HepG2 (cell line): ENCODE measurements around the gene LGALS1. TPM values are rescaled to one million over a fixed set of nuclear protein-coding genes. Genes with fewer than 3 reads are reported as not detected.
A peak's percentile ranks its signal among the peaks of the same experiment; 100 is the strongest.

ENCODE experiments used
- BRD4 ChIP-seq: sonication (generic); formaldehyde crosslinking; IDR thresholded peaks from 2 replicates; pipeline ENCODE4 v1.4.0; 2020; ENCODE audit warnings: missing genetic modification reagents
- CAMTA2 ChIP-seq: sonication (generic); formaldehyde crosslinking; IDR thresholded peaks from 2 replicates; pipeline ENCODE4 v1.4.0; 2020; ENCODE audit warnings: mild to moderate bottlenecking, missing genetic modification reagents, borderline replicate concordance
- DPF2 ChIP-seq: sonication (generic); formaldehyde crosslinking; IDR thresholded peaks from 2 replicates; pipeline ENCODE4 v1.4.0; 2020; ENCODE audit warnings: mild to moderate bottlenecking, low read depth, missing genetic modification reagents, borderline replicate concordance
- FOXC1 ChIP-seq: sonication (generic); formaldehyde crosslinking; IDR thresholded peaks from 2 replicates; pipeline ENCODE4 v1.8.0; 2022; ENCODE audit warnings: mild to moderate bottlenecking, missing genetic modification reagents, borderline replicate concordance
- FOXP1 ChIP-seq, 2 experiments: fragments of 450-650 bp in 1 of 2; IDR thresholded peaks; 2 replicates each; pipeline ENCODE4 v1.6.1; 2017 to 2018; ENCODE audit warnings: antibody characterized with exemption in 1 of 2
- GATAD1 ChIP-seq: IDR thresholded peaks from 2 replicates; pipeline ENCODE4 v1.6.1; 2016; ENCODE audit warnings: missing genetic modification reagents, missing compliant biosample characterization
- MLLT10 ChIP-seq: sonication (generic); formaldehyde crosslinking; IDR thresholded peaks from 2 replicates; pipeline ENCODE4 v1.4.0; 2020; ENCODE audit warnings: missing genetic modification reagents
- RFX5 ChIP-seq: IDR thresholded peaks from 2 replicates; pipeline ENCODE4 v1.6.1; 2011; ENCODE audit warnings: low read depth, low read length, improper control_type of control experiment
- SNAI1 ChIP-seq: sonication (generic); formaldehyde crosslinking; IDR thresholded peaks from 2 replicates; pipeline ENCODE4 v1.5.0; 2020; ENCODE audit warnings: mild to moderate bottlenecking, missing genetic modification reagents, borderline replicate concordance
- SOX5 ChIP-seq: IDR thresholded peaks from 2 replicates; pipeline ENCODE4 v1.6.1; 2016; ENCODE audit warnings: borderline replicate concordance
- TBX3 ChIP-seq: fragments of 450-650 bp; IDR thresholded peaks from 2 replicates; pipeline ENCODE4 v1.6.1; 2017; ENCODE audit warnings: antibody characterized with exemption, mild to moderate bottlenecking, inconsistent platforms, borderline replicate concordance
- TRIM24 ChIP-seq: sonication (generic); formaldehyde crosslinking; IDR thresholded peaks from 2 replicates; pipeline ENCODE4 v1.8.0; 2022; ENCODE audit warnings: mild to moderate bottlenecking, missing genetic modification reagents
- ZFP41 ChIP-seq: sonication (generic); formaldehyde crosslinking; IDR thresholded peaks from 2 replicates; pipeline ENCODE4 v1.4.0; 2020; ENCODE audit warnings: mild to moderate bottlenecking, missing genetic modification reagents, borderline replicate concordance
- ZNF10 ChIP-seq: sonication (generic); formaldehyde crosslinking; IDR thresholded peaks from 2 replicates; pipeline ENCODE4 v1.4.0; 2020; ENCODE audit warnings: mild to moderate bottlenecking, low read depth, missing genetic modification reagents, borderline replicate concordance
- ZNF558 ChIP-seq: sonication (generic); formaldehyde crosslinking; IDR thresholded peaks from 2 replicates; pipeline ENCODE4 v1.9.0; 2022; ENCODE audit warnings: mild to moderate bottlenecking, missing genetic modification reagents, borderline replicate concordance
- ZNF720 ChIP-seq: sonication (generic); formaldehyde crosslinking; IDR thresholded peaks from 2 replicates; pipeline ENCODE4 v1.4.0; 2020; ENCODE audit warnings: missing genetic modification reagents
- polyA plus RNA-seq, 8 experiments: library from polyadenylated mRNA; depleted of rRNA in 3 of 8; stranded (reverse) in 7 of 8; unstranded in 1 of 8; fragments of >200 nt; fragmentation: Illumina TruSeq in 4 of 8; extraction: Trizol in 4 of 8; gene quantifications; 2 replicates each; pipeline versions ENCODE4 v1.2.1 to v1.2.3, GENCODE V29; 2011 to 2016; ENCODE audit warnings: low read depth in 4 of 8, missing spikeins in 1 of 8, mixed read lengths in 1 of 8; ENCODE audit not compliant: insufficient read depth in 1 of 8
- total RNA-seq, 5 experiments: library from RNA; depleted of rRNA; stranded (reverse); fragments of >200 nt; fragmentation: Illumina TruSeq; extraction: Trizol; gene quantifications; 2 replicates each; pipeline ENCODE4 v1.2.3, GENCODE V29; 2016; ENCODE audit warnings: low read depth in 1 of 5
- TF ChIP-seq, protein P1 (sequence below): sonication (generic); formaldehyde crosslinking; conservative IDR thresholded peaks from 2 replicates; pipeline ENCODE4 v1.4.0; 2020; ENCODE audit warnings: missing genetic modification reagents
- TF ChIP-seq, protein P2 (sequence below): sonication (generic); formaldehyde crosslinking; IDR thresholded peaks from 2 replicates; pipeline ENCODE4 v1.4.0; 2020; ENCODE audit warnings: mild to moderate bottlenecking, missing genetic modification reagents
- TF ChIP-seq, protein P3 (sequence below): sonication (generic); formaldehyde crosslinking; conservative IDR thresholded peaks from 2 replicates; pipeline ENCODE4 v1.4.0; 2020; ENCODE audit warnings: missing genetic modification reagents
- TF ChIP-seq, protein P4 (sequence below): sonication (generic); formaldehyde crosslinking; IDR thresholded peaks from 2 replicates; pipeline ENCODE4 v1.5.0; 2020; ENCODE audit warnings: missing genetic modification reagents

The LGALS1 gene
- total and polyA plus RNA-seq, 2 of the 13 experiments (the other 11 are each of a cell fraction or from before 2014, with no cell fraction given), result 103 to 858 TPM

DNA sequence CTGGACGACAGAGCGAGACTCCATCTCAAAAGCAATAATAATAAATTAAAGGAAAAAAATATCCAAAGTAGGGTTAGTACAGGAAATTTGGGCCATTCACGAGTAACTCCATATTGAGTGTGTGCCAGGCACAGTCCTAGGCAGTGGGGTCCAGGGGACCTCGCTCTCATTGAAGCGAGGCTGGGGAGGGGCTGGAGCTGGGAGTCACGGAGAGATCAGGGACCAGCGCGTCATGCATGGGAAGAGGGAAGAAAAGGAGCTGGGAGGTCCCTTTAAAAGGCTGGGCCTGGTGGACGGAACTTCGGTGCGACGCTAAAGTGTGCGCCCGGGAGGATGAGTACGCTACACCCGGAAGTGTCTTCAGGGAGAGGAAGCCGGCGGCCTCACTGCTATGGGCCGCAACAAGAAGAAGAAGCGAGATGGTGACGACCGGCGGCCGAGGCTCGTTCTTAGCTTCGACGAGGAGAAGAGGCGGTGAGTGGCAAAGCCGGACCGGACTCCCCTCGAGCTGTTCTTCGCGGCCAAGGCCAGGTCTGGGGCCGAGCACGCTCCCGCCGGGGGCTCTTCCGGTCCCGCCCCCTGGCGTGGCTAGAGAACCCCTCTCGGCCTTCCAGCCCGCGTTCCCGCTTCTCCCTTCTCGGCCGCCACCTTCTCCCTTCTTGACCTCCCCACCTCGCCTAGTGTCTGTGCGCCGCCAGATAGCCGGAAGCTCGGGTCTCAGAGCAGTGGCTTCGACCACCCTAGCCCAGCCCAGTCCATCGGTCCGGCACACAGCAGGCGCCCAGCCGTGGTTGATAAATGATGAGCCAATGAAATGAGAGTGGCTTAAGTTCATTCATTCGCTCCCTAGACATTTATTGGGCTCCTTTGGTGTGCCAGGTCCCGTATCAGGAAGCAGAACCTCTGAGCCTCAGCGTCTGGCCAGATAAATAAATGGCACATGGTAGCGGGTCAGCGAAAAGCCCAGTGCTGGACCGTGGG lies 10.9 kb downstream of the LGALS1 start, which contains the start of gene NOL12 (continued):
- no peak for TF ChIP-seq TRIM24 (CRISPR knock-in tag)
- TF ChIP-seq DPF2 (CRISPR knock-in tag), result no peak
- no peak for TF ChIP-seq FOXP1 (IDR thresholded peaks at IDR 0.05)
- TF ChIP-seq FOXP1 (CRISPR knock-in tag; IDR thresholded peaks at IDR 0.05), result 0 out of 2 replicates have a peak, but pooled peaks have one; percentile 25
- 0 out of 2 replicates have a peak, but pooled peaks have one; percentile 45 for TF ChIP-seq BRD4
- TF ChIP-seq, protein P1, sequence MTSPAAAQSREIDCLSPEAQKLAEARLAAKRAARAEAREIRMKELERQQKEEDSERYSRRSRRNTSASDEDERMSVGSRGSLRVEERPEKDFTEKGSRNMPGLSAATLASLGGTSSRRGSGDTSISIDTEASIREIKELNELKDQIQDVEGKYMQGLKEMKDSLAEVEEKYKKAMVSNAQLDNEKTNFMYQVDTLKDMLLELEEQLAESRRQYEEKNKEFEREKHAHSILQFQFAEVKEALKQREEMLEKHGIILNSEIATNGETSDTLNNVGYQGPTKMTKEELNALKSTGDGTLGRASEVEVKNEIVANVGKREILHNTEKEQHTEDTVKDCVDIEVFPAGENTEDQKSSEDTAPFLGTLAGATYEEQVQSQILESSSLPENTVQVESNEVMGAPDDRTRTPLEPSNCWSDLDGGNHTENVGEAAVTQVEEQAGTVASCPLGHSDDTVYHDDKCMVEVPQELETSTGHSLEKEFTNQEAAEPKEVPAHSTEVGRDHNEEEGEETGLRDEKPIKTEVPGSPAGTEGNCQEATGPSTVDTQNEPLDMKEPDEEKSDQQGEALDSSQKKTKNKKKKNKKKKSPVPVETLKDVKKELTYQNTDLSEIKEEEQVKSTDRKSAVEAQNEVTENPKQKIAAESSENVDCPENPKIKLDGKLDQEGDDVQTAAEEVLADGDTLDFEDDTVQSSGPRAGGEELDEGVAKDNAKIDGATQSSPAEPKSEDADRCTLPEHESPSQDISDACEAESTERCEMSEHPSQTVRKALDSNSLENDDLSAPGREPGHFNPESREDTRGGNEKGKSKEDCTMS (CRISPR knock-in tag), result no peak
- peak; percentile 39; the same call in 1 of the 2 replicates for TF ChIP-seq SOX5 (CRISPR knock-in tag)
- TF ChIP-seq TBX3, result no peak
- TF ChIP-seq RFX5, result no peak
- peak; percentile 78; the same call in 1 of the 2 replicates for TF ChIP-seq FOXC1 (CRISPR knock-in tag)
- peak; percentile 98 for TF ChIP-seq GATAD1 (CRISPR knock-in tag)
- no peak for TF ChIP-seq MLLT10 (CRISPR knock-in tag)
- TF ChIP-seq ZFP41, result no peak
- TF ChIP-seq ZNF720, result no peak
- TF ChIP-seq ZNF10, result no peak
- no peak; the same call in 1 of the 2 replicates for TF ChIP-seq SNAI1
- no peak; the same call in 1 of the 2 replicates for TF ChIP-seq CAMTA2 (CRISPR knock-in tag)
- TF ChIP-seq, protein P2, sequence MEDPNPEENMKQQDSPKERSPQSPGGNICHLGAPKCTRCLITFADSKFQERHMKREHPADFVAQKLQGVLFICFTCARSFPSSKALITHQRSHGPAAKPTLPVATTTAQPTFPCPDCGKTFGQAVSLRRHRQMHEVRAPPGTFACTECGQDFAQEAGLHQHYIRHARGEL (CRISPR knock-in tag), result 0 out of 2 replicates have a peak, but pooled peaks have one; percentile 70
- TF ChIP-seq, protein P3, sequence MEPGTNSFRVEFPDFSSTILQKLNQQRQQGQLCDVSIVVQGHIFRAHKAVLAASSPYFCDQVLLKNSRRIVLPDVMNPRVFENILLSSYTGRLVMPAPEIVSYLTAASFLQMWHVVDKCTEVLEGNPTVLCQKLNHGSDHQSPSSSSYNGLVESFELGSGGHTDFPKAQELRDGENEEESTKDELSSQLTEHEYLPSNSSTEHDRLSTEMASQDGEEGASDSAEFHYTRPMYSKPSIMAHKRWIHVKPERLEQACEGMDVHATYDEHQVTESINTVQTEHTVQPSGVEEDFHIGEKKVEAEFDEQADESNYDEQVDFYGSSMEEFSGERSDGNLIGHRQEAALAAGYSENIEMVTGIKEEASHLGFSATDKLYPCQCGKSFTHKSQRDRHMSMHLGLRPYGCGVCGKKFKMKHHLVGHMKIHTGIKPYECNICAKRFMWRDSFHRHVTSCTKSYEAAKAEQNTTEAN (CRISPR knock-in tag), result peak; percentile 27; the same call in 1 of the 2 replicates
- TF ChIP-seq ZNF558, result no peak
- TF ChIP-seq, protein P4, sequence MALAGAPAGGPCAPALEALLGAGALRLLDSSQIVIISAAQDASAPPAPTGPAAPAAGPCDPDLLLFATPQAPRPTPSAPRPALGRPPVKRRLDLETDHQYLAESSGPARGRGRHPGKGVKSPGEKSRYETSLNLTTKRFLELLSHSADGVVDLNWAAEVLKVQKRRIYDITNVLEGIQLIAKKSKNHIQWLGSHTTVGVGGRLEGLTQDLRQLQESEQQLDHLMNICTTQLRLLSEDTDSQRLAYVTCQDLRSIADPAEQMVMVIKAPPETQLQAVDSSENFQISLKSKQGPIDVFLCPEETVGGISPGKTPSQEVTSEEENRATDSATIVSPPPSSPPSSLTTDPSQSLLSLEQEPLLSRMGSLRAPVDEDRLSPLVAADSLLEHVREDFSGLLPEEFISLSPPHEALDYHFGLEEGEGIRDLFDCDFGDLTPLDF (CRISPR knock-in tag), result no peak
